ENCODE data around the gene HMGB3. TPM values are rescaled to one million over a fixed set of nuclear protein-coding genes. Genes with fewer than 3 reads are reported as not detected.
"Not testable (repeated sequence)": the region's sequence is repeated elsewhere in the genome, so short reads cannot be mapped to it uniquely, and the experiment has no call there.

Gene HMGB3
- total and polyA plus RNA-seq, 7 experiments from 2014 or later = 0.29 to 23.5 (median 0.60) TPM

- POLR2A ChIA-PET = no interaction called here
- CTCF ChIA-PET = no interaction called here
- Mint-ChIP-seq H3K36me3 (no peaks in the 10 kb centered on the region), H3K4me1 (no peaks in the 10 kb centered on the region), H3K4me3 (no peak overlapping the region), H3K27ac (no peak overlapping the region), H3K27me3 (peaks cover 0 to 2% (median 0%) of the 10 kb centered on the region in 5 donors), H3K9me3 (no peaks in the 10 kb centered on the region)
- DNase-seq (no peak), ATAC-seq (no peak)
- no peak overlapping the region for H3K27ac ChIP-seq (ENCODE audit: low read depth, low read length)
- no peaks in the 10 kb centered on the region for H3K27me3 ChIP-seq (ENCODE audit: control insufficient read depth in 2 of 2, insufficient read depth in 2 of 2, low read length in 2 of 2)
- H3K4me1 ChIP-seq (ENCODE audit: control insufficient read depth in 2 of 2, insufficient read depth in 2 of 2, low read length in 2 of 2) = no peaks in the 10 kb centered on the region
- H3K4me3 ChIP-seq (ENCODE audit: low read length) = no peak overlapping the region
- intact Hi-C loops (cut with micrococcal nuclease) = no loop called here
- H3K36me3 ChIP-seq (ENCODE audit: control insufficient read depth in 2 of 3, insufficient read depth in 3 of 3, low read length in 3 of 3) = no peaks in the 10 kb centered on the region
- H3K9me3 ChIP-seq (ENCODE audit: control insufficient read depth in 2 of 3, low read length in 3 of 3) = no peaks in the 10 kb centered on the region
These were observed 21.5 kb upstream of the HMGB3 start for GRCh38 chrX:150961631-150962030.

- POLR2A ChIA-PET; H3K9me3 Mint-ChIP-seq; H3K4me1 Mint-ChIP-seq; DNase-seq; ATAC-seq; H3K27me3 Mint-ChIP-seq; H3K4me3 ChIP-seq (ENCODE audit: low read length); H3K4me1 ChIP-seq (ENCODE audit: control insufficient read depth in 2 of 2, insufficient read depth in 2 of 2, low read length in 2 of 2); H3K36me3 ChIP-seq (ENCODE audit: control insufficient read depth in 2 of 3, insufficient read depth in 3 of 3, low read length in 3 of 3); H3K36me3 Mint-ChIP-seq; CTCF ChIA-PET; intact Hi-C loops (cut with micrococcal nuclease); H3K27ac ChIP-seq (ENCODE audit: low read depth, low read length); H3K27me3 ChIP-seq (ENCODE audit: control insufficient read depth in 2 of 2, insufficient read depth in 2 of 2, low read length in 2 of 2); H3K27ac Mint-ChIP-seq; H3K9me3 ChIP-seq (ENCODE audit: control insufficient read depth in 2 of 3, low read length in 3 of 3); H3K4me3 Mint-ChIP-seq: not testable (repeated sequence)
These were observed 18.7 kb upstream of the HMGB3 start for GRCh38 chrX:150964416-150964815.

DNA sequence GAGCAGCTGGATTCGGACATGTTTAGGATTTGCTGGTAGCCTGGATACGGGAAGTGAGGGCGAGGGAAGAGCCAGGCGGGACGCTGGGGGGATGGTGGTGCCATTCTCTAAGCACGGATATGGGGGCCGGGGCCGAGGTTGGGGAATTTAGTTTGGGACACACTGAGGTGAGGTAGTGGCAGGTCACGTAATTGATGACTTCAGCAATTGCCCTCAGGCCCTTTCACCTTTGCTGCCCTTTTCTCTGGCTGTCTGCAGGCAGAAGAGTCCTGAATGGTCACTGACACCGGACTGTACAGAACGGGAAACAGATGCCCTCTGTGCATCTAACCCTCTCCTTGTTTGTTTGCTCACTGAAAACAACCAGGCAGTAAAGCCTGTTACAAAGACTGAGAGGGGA, 16.9 kb upstream of the HMGB3 start:
- Histone ChIP-seq H3K9me3 (ENCODE audit: control insufficient read depth in 2 of 3, low read length in 3 of 3) (no peaks in the 10 kb centered on the region), H3K36me3 (ENCODE audit: control insufficient read depth in 2 of 3, insufficient read depth in 3 of 3, low read length in 3 of 3) (no peaks in the 10 kb centered on the region), H3K27ac (ENCODE audit: low read depth, low read length) (no peak overlapping the region), H3K4me3 (ENCODE audit: low read length) (no peak overlapping the region), H3K27me3 (ENCODE audit: control insufficient read depth in 2 of 2, insufficient read depth in 2 of 2, low read length in 2 of 2) (no peaks in the 10 kb centered on the region), H3K4me1 (ENCODE audit: control insufficient read depth in 2 of 2, insufficient read depth in 2 of 2, low read length in 2 of 2) (no peaks in the 10 kb centered on the region)
- CTCF ChIA-PET = no interaction called here
- Mint-ChIP-seq H3K4me3 (no peak overlapping the region), H3K27ac (no peak overlapping the region), H3K4me1 (no peaks in the 10 kb centered on the region), H3K9me3 (peaks cover 0 to 5% (median 0%) of the 10 kb centered on the region in 11 donors), H3K36me3 (peaks cover 0 to 4% (median 0%) of the 10 kb centered on the region in 5 donors), H3K27me3 (peaks cover 0 to 2% (median 0%) of the 10 kb centered on the region in 5 donors)
- intact Hi-C loops (cut with micrococcal nuclease) = no loop called here
- DNase-seq = no peak
- no peak for ATAC-seq
- POLR2A ChIA-PET = no interaction called here

DNA sequence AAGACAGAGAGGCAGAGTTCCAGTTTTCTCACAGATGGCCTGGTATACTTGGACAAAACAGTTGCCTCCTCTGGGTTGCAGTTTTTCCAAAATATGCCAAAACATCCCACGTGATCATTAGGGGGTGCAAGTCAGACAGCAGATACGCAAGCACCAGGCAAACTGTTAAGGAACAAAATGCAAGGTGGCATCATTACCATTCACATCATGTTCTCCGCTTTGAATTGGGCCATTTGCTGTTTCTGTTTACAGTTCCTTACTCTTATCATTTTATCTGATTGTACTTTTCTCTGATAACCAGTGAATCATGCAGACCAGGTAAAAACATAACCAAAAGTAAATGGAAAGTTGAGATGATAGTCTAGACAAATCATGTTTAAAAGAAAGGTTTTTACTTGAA, 16.4 kb upstream of the HMGB3 start:
- no peak for ATAC-seq
- CTCF ChIA-PET = no interaction called here

DNA sequence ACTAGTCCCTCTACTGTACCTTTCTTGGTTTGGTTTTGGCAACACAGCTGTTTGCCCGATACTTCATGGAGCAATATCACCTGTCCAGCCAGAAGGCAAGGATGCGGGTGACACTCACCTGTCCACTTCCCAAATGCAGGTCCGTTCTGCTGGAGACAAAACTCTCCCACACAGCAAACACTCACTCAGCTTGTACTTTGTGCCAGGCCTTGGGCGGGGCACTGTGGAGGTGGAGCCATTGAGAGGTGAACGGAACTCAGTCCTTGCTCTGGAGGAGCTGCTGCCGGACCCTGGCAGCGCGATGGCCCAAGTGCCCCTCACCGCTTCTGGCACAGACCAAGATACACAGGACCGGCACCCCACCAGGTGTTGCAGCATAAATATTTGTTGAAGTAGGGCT, 15.3 kb upstream of the HMGB3 start:
- H3K9me3 ChIP-seq (ENCODE audit: control insufficient read depth in 2 of 3, low read length in 3 of 3) = no peaks in the 10 kb centered on the region
- no peak overlapping the region for H3K27ac ChIP-seq (ENCODE audit: low read depth, low read length)
- H3K27me3 ChIP-seq (ENCODE audit: control insufficient read depth in 2 of 2, insufficient read depth in 2 of 2, low read length in 2 of 2) = no peaks in the 10 kb centered on the region
- no peak overlapping the region for H3K4me3 ChIP-seq (ENCODE audit: low read length)
- ATAC-seq (no peak), DNase-seq (no peak)
- Mint-ChIP-seq H3K4me1 (no peaks in the 10 kb centered on the region), H3K27ac (no peak overlapping the region), H3K4me3 (no peak overlapping the region), H3K36me3 (peaks cover 0 to 4% (median 0%) of the 10 kb centered on the region in 5 donors), H3K27me3 (peaks cover 0 to 2% (median 0%) of the 10 kb centered on the region in 5 donors), H3K9me3 (peaks cover 0 to 6% (median 0%) of the 10 kb centered on the region in 11 donors)
- CTCF ChIA-PET = no interaction called here
- POLR2A ChIA-PET = no interaction called here
- intact Hi-C loops (cut with micrococcal nuclease) = no loop called here
- H3K4me1 ChIP-seq (ENCODE audit: control insufficient read depth in 2 of 2, insufficient read depth in 2 of 2, low read length in 2 of 2) = no peaks in the 10 kb centered on the region
- no peaks in the 10 kb centered on the region for H3K36me3 ChIP-seq (ENCODE audit: control insufficient read depth in 2 of 3, insufficient read depth in 3 of 3, low read length in 3 of 3)

More for the DNA sequence above, 16.4 kb upstream of the HMGB3 start:
- Mint-ChIP-seq H3K9me3 (peaks cover 0 to 6% (median 0%) of the 10 kb centered on the region in 11 donors), H3K36me3 (peaks cover 0 to 4% (median 0%) of the 10 kb centered on the region in 5 donors), H3K4me1 (no peaks in the 10 kb centered on the region), H3K27me3 (peaks cover 0 to 2% (median 0%) of the 10 kb centered on the region in 5 donors), H3K4me3 (no peak overlapping the region), H3K27ac (no peak overlapping the region)
- no peak overlapping the region for H3K4me3 ChIP-seq (ENCODE audit: low read length)
- H3K27ac ChIP-seq (ENCODE audit: low read depth, low read length) = no peak overlapping the region
- no peak for DNase-seq
- H3K27me3 ChIP-seq (ENCODE audit: control insufficient read depth in 2 of 2, insufficient read depth in 2 of 2, low read length in 2 of 2) = no peaks in the 10 kb centered on the region
- H3K9me3 ChIP-seq (ENCODE audit: control insufficient read depth in 2 of 3, low read length in 3 of 3) = no peaks in the 10 kb centered on the region
- POLR2A ChIA-PET = no interaction called here
- no peaks in the 10 kb centered on the region for H3K36me3 ChIP-seq (ENCODE audit: control insufficient read depth in 2 of 3, insufficient read depth in 3 of 3, low read length in 3 of 3)
- intact Hi-C loops (cut with micrococcal nuclease) = no loop called here
- H3K4me1 ChIP-seq (ENCODE audit: control insufficient read depth in 2 of 2, insufficient read depth in 2 of 2, low read length in 2 of 2) = no peaks in the 10 kb centered on the region

DNA sequence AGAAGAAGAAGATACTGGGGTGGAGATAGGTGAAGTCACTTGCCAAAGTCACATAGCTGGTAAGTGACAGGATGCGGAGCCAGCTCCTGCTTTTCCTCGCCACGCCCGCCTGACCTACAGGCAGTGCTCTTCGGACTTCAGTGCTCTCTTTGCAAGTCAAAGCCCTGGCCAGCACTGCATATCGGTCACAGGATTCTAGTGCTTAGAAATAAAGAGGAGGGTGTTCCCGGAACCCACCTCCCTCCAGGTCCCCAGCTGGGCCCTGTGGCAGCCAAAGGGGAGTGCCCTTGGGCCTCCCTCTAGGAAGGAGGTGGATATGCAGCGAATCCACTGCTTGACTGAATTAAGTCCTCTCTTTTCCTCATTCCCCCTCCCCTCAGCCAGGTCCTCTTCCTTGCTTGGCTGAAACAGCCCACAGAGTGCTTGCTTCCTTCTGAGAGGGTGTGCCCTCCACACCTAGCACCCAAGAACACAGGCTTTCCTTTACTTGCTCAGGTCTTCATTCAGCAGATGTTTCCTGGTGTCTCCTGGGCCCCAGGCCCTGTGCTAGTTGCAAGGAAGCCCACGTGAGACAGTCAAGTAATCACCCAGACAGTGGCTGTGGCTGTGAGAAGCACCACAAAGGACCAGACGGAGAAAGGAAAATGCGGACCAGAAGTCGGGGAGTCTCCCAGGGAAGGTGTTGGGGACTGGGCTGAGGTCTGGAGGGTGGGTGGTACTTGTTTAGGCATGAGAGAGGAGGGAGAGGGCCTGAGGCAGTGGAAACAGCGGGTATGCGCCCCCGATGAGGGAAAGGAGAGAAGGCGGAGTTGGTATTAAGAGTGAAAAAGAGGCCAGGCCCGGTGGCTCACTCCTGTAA, 14.0 kb upstream of the HMGB3 start:
- no peaks in the 10 kb centered on the region for H3K4me1 ChIP-seq (ENCODE audit: control insufficient read depth in 2 of 2, insufficient read depth in 2 of 2, low read length in 2 of 2)
- no peaks in the 10 kb centered on the region for H3K27me3 ChIP-seq (ENCODE audit: control insufficient read depth in 2 of 2, insufficient read depth in 2 of 2, low read length in 2 of 2)
- H3K27ac Mint-ChIP-seq = peak overlapping the region in 1 of 9 donors; percentile 62
- no peak overlapping the region for H3K27ac ChIP-seq (ENCODE audit: low read depth, low read length)
- ATAC-seq (no peak), DNase-seq (no peak)
- no peaks in the 10 kb centered on the region for H3K4me1 Mint-ChIP-seq
- no peaks in the 10 kb centered on the region for H3K9me3 ChIP-seq (ENCODE audit: control insufficient read depth in 2 of 3, low read length in 3 of 3)
- peaks cover 0 to 6% (median 0%) of the 10 kb centered on the region in 11 donors for H3K9me3 Mint-ChIP-seq
- peaks cover 0 to 4% (median 0%) of the 10 kb centered on the region in 5 donors for H3K27me3 Mint-ChIP-seq
- H3K4me3 ChIP-seq (ENCODE audit: low read length) = no peak overlapping the region
- intact Hi-C loops (cut with micrococcal nuclease) = no loop called here
- CTCF ChIA-PET = no interaction called here
- no peaks in the 10 kb centered on the region for H3K36me3 ChIP-seq (ENCODE audit: control insufficient read depth in 2 of 3, insufficient read depth in 3 of 3, low read length in 3 of 3)
- peaks cover 0 to 4% (median 0%) of the 10 kb centered on the region in 5 donors for H3K36me3 Mint-ChIP-seq
- POLR2A ChIA-PET = no interaction called here
- no peak overlapping the region for H3K4me3 Mint-ChIP-seq

GRCh38 chrX:150972450-150972849, 10.7 kb upstream of the HMGB3 start:
- no peak for DNase-seq
- no peak overlapping the region for H3K27ac Mint-ChIP-seq

More at GRCh38 chrX:150972450-150972849, 10.7 kb upstream of the HMGB3 start:
- Mint-ChIP-seq H3K9me3 (peaks cover 0 to 6% (median 0%) of the 10 kb centered on the region in 11 donors), H3K27me3 (peaks cover 0 to 4% (median 0%) of the 10 kb centered on the region in 5 donors), H3K4me3 (no peak overlapping the region), H3K4me1 (no peaks in the 10 kb centered on the region), H3K36me3 (peaks cover 0 to 4% (median 0%) of the 10 kb centered on the region in 5 donors)
- Histone ChIP-seq H3K36me3 (ENCODE audit: control insufficient read depth in 2 of 3, insufficient read depth in 3 of 3, low read length in 3 of 3) (no peaks in the 10 kb centered on the region), H3K9me3 (ENCODE audit: control insufficient read depth in 2 of 3, low read length in 3 of 3) (no peaks in the 10 kb centered on the region), H3K27me3 (ENCODE audit: control insufficient read depth in 2 of 2, insufficient read depth in 2 of 2, low read length in 2 of 2) (no peaks in the 10 kb centered on the region), H3K4me1 (ENCODE audit: control insufficient read depth in 2 of 2, insufficient read depth in 2 of 2, low read length in 2 of 2) (no peaks in the 10 kb centered on the region), H3K4me3 (ENCODE audit: low read length) (no peak overlapping the region), H3K27ac (ENCODE audit: low read depth, low read length) (no peak overlapping the region)
- CTCF ChIA-PET = no interaction called here
- no peak for ATAC-seq
- POLR2A ChIA-PET = no interaction called here
- intact Hi-C loops (cut with micrococcal nuclease) = no loop called here

Data from naive thymus-derived CD4-positive, alpha-beta T cell (primary cell).